ENCODE results near the gene COL25A1.

- TF ChIP-seq CTCF (conservative IDR thresholded peaks at IDR 0.05; ENCODE audit: low read depth, low read length) = no peak
- no peak for TF ChIP-seq EZH2 (IDR thresholded peaks at IDR 0.05; ENCODE audit: borderline replicate concordance, low read depth, low read length, poor library complexity, severe bottlenecking)
Measured at GRCh38 chr4:109182696-109183095, 119.8 kb downstream of the COL25A1 start.
